ENCODE results near the gene CNTNAP2.

GRCh38 chr7:148022832-148023231 is 1906.2 kb downstream of the CNTNAP2 start:
- TF ChIP-seq CTCF (IDR thresholded peaks at IDR 0.05): no peak
- TF ChIP-seq POLR2A (IDR thresholded peaks at IDR 0.05): no peak
